Stomach (tissue), 4 donors: Measurements from ENCODE around the gene SRP54.

Experiments used
- EP300 ChIP-seq: sonication (generic); formaldehyde crosslinking; IDR thresholded peaks from one replicate; pipeline ENCODE4 v1.6.1; 2017; ENCODE audit warnings: antibody characterized with exemption
- POLR2A ChIP-seq, 4 donors: fragments of 450-650 bp; IDR thresholded peaks; one replicate each; pipeline ENCODE4 v1.6.1; 2016; ENCODE audit warnings: antibody characterized with exemption in 4 of 4, control low read depth in 2 of 4, mild to moderate bottlenecking in 1 of 4, moderate library complexity in 1 of 4
- POLR2AphosphoS5 ChIP-seq, 3 donors: sonication (generic); formaldehyde crosslinking; IDR thresholded peaks; one replicate each; pipeline ENCODE4 v1.6.1; 2016; ENCODE audit warnings: antibody characterized with exemption in 3 of 3
- TF ChIP-seq, protein P1 (sequence below), 7 experiments: fragments of 450-650 bp in 4 of 7; fragments of 200-600 bp in 3 of 7; sonication (generic) in 3 of 7; IDR thresholded peaks; one replicate each; pipeline ENCODE4 v1.5.1; 2016 to 2019; ENCODE audit warnings: antibody characterized with exemption in 7 of 7, control low read depth in 2 of 7, mild to moderate bottlenecking in 1 of 7

DNA sequence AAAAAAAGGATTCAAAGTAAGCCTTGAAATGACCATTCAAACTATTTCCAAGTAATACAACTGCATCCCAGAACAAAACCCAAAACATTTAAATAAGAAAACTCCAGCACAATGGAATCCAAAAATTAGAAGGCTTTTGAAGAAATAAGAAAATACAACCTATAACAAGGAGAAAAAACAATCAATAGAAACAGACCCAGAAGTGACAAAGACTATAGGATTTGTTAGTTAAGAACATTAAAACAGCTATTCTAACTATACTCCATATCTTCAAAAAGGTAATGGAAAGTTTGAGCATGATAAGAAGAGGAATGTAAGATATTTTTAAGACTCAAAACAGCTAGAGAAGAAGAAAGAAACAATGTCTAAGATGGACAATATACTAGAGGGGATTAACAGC lies 39.3 kb upstream of the SRP54 start:
- TF ChIP-seq, protein P1, sequence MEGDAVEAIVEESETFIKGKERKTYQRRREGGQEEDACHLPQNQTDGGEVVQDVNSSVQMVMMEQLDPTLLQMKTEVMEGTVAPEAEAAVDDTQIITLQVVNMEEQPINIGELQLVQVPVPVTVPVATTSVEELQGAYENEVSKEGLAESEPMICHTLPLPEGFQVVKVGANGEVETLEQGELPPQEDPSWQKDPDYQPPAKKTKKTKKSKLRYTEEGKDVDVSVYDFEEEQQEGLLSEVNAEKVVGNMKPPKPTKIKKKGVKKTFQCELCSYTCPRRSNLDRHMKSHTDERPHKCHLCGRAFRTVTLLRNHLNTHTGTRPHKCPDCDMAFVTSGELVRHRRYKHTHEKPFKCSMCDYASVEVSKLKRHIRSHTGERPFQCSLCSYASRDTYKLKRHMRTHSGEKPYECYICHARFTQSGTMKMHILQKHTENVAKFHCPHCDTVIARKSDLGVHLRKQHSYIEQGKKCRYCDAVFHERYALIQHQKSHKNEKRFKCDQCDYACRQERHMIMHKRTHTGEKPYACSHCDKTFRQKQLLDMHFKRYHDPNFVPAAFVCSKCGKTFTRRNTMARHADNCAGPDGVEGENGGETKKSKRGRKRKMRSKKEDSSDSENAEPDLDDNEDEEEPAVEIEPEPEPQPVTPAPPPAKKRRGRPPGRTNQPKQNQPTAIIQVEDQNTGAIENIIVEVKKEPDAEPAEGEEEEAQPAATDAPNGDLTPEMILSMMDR (IDR thresholded peaks at IDR 0.05) = no peak
- TF ChIP-seq EP300 = no peak
- TF ChIP-seq POLR2AphosphoS5 (IDR thresholded peaks at IDR 0.05) = no peak
- TF ChIP-seq POLR2A (IDR thresholded peaks at IDR 0.05) = no peak
